HG03097 (cell line): Measurements from ENCODE around the gene IL32.
"Not testable (repeated sequence)": the region's sequence is repeated elsewhere in the genome, so short reads cannot be mapped to it uniquely, and the experiment has no call there.

Source experiments
- ATAC-seq: cut with Tn5 transposase; IDR thresholded peaks from one replicate; pipeline ENCODE4 v1.9.1; 2021; ENCODE audit not compliant: unreplicated experiment, low FRiP score

The IL32 gene

DNA sequence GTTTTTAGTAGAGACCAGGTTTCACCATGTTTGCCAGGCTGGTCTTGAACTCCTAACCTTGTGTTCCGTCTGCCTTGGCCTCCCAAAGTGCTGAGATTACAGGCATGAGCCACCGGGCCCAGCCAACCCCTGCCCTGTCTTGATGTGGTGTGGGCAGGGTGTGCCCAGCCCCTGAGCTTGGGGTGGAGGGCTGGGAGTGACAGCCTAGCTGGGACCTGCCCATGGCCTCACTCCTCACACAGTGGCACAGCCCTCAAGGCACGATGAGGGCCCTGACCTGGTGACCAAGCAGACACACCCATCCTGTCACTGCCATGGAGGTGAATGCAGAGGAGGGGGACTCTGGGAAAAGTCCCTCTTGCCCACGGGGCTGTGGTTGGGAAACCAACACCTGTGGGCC is 3.0 kb downstream of the IL32 start:
- ATAC-seq, result no peak

GRCh38 chr16:3069146-3069545 is 3.7 kb downstream of the IL32 start:
- not testable (repeated sequence) for ATAC-seq

DNA sequence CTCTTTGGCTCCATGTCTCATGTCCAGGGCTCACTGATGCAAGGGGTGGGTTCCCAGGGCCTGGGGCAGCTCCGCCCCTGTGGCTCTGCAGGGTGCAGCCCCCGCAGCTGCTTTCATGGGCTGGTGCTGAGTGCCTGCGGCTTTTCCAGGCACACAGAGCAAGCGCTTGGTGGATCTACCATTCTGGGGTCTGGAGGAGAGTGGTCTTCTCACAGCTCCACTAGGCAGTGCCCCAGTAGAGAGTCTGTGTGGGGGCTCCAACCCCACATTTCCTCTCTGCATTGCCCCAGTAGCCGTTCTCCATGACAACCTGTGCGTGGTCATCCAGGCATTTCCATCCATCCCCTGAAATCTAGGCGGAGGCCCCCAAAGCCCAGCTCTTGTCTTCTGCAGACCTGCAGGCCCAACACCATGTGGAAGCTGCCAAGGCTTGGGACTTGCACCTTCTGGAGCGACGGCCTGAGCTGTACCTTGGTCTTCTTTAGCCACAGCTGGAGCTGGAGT is 5.2 kb downstream of the IL32 start:
- no peak for ATAC-seq

DNA sequence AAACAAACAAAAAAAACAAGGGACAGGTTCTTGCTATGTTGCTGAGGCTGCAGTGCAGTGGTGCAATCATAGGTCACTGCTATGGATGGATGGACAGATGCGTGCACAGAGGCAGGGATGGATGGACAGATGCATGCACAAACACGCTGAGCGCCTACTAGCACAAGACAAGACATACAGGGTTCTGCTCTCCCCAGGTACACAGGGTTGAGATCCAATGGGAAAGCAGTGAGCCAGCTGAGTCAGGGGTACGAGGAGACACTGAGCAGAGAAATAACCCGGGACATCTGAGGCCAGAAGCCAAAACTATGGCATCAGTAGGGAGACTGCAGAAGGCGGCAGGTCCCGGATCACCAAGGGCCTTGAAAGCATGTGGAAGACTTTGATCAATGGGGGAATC is 6.2 kb downstream of the IL32 start:
- ATAC-seq, result no peak

DNA sequence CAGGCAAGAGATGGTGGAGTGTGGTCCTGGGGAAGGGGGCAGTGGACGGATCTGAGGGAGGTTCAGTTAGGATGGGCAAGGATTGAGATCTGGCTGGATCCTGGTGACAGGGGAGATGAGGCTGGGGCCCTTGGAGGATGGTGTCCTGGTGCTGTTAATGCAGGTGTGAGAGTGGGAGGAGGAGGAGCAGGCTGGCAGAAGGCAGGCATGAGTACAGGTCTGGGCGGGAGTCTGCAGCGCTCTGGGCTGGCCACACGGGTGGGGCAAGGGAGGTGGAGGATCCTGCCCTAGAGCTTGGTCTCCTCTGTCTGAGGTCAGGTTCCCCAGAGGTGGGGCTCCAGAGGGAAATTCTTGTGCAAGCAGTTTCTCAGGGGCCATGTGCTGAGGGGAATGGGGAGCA is 6.7 kb downstream of the IL32 start:
- ATAC-seq, result not testable (repeated sequence)

DNA sequence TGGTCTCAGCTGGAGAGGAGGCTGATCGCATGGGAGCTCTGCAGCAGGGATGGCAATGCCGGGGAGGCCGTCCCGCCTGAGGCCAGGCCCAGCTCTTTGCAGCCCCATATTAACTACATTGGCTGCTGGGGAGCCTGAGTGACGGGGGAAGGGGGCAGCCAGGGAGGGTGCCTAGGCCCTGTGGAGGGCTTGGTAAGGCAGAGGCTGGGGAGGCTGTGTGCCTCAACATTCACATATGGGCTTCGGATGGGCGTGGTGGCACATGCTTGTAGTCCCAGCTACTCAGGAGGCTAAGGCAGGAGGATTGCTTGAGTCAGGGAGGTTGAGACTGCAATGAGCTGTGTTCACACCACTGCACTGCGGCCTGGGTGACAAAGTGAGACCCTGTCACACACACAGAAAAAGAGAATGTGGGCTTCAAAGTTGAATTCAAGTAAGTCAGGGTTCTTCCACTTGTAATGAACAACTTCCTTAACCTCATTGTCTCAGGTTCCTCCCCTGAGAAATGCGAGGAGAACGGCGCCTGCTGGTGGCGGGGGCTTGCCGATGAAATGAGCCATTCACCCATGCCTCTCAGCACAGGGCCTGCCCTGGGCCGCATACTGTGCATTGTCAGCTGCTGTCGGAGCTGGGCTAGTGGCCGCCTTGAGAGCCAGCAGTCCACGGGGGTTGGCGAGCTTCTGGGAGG is 7.3 kb downstream of the IL32 start:
- not testable (repeated sequence) for ATAC-seq

DNA sequence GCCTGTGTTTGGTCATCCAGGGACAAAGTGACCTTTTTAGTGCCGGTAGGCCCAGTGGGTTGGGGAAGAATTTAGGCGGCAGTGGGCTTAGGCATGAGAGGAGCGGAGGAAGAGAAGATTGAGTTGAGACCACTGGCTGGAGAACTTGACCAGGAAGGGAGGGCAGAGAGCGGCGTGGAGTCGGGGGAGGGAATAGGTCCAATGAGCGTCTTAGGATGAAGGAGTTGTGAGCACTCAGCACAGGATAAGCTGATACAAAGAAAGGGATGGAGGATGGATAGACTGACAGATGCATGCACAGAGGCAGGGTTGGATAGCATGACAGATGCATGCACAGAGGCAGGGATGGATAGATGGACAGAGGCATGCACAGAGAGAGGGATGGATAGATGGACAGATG is 8.0 kb downstream of the IL32 start:
- no peak for ATAC-seq

GRCh38 chr16:3074860-3075522 is 9.6 kb downstream of the IL32 start:
- ATAC-seq, result peak; percentile 63

GRCh38 chr16:3075523-3075915 is 10.1 kb downstream of the IL32 start:
- no peak for ATAC-seq

DNA sequence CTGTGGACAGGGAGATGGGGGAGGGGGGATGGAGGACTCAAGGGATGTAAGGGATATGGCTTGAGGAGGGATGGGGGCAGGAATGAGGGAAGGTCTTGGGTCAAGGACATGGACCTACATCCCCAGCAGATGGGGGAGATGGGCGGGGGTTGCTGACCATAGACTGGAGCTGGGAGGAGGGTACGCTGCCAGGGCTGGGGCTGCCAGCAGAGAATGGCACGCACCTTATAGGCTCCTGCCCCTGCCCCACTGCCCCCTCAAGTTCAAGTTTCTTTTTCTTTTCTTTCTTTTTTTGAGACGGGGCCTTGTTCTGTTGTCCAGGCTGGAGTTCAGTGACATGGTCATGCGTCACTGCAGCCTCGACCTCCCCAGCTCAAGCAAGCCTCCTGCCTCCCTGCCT is 10.5 kb downstream of the IL32 start:
- ATAC-seq, result not testable (repeated sequence)

DNA sequence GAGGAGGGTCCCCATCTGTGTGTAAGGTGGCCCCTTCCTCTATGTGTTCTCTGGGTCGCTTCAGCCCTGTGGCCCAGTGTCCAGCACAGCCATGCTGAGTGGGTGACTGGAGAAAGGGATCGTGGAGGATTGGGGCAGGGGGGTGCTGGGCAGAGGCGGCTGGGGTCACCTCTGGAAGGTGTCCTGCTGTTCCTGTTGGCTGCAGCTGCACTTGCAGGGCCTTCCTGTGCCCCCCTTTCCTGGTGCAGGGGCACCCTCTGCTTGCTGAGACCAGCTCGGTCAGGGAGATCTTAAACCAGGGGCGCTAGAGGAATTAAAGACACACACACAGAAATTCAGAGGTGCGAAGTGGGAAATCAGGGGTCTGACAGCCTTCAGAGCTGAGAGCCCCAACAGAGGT is 11.1 kb downstream of the IL32 start:
- ATAC-seq, result no peak

DNA sequence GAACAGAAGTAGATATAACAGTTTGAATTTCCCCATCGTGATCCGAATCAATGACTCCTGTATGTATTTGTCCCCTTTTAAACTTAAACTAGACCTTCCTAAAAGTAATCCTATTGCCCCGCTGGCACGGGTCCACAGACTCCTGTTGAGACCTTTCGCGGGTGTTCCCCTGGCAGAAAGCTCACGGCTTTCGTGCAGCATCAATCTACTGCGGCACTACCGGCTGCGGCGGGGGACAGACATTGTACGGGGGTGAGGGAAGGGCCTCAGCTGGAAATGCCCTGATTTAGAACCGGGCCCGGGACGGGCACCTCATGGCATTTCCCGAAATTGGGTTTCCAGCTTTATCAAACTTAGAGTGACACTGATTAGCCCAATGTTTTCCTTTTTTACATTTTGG is 14.6 kb downstream of the IL32 start:
- no peak for ATAC-seq

DNA sequence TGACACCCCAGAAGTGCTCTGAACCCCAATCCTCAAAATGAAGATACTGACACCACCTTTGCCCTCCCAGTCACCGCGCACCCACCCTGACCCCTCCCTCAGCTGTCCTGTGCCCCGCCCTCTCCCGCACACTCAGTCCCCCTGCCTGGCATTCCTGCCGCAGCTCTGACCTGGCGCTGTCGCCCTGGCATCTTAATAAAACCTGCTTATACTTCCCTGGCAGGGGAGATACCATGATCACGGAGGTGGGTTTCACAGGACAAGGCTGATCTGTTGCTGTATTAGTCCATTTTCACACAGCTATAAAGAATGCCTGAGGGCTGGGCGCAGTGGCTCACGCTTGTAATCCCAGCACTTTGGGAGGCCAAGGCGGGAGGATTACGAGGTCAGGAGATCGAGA is 16.5 kb downstream of the IL32 start:
- not testable (repeated sequence) for ATAC-seq

DNA sequence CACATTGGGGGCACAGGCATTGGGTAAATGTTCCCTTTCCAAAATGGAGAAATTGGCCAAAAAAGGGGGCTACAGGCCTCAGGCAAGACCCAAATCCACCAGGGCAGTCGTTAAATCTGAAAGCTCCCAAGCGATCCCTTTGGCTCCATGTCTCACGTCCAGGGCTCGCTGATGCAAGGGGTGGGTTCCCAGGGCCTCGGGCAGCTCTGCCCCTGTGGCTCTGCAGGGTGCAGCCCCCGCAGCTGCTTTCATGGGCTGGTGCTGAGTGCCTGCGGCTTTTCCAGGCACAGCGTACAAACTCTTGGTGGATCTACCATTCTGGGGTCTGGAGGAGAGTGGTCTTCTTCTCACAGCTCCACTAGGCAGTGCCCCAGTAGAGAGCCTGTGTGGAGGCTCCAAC is 18.0 kb downstream of the IL32 start:
- ATAC-seq, result not testable (repeated sequence)

DNA sequence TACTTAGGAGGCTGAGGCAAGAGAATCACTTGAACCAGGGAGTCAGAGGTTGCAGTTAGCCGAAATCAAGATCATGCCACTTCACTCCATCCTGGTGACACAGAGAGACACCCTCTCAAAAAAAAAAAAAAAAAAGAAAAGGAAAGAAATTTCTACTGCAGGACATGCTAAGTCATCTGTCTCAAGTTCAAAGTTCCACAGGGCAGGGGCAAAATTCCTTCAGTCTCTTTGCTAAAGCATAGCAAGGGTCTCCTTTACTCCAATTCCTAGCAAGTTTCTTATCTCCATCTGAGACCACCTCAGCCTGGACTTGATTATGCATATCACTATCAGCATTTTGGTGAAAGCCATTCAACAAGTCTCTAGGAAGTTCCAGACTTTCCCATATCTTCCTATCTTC is 19.1 kb downstream of the IL32 start:
- ATAC-seq, result no peak

DNA sequence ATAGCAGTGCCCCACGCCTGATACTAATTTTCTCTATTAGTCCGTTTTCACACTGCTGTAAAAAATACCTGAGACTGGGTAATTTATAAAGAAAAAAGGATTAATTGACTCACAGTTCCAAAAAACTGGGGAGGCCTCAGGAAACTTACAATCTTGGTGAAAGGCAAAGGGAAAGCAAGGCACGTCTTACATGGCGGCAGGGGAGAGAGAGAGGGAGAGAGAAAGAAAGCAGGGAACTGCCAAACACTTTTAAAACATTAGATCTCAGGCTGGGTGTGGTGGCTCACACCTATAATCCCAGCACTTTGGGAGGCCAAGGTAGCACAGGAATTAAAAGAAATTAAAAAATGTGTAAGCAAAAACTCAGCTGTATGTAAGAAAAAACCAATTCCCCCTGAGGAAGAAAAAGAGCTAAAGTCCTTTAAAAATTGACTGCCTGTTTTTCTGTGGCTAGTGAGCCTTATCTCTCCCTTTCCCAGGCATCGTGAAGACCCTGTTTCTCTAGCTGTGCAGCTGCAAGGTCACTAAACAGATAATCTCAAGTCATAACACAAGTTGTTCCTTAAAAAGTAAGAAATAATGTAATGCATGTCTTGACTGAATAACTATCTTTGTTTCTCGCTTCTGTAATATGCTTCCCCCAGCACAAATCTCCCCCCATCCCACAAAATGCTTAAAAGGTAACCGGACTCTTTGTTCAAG is 19.7 kb downstream of the IL32 start:
- no peak for ATAC-seq

GRCh38 chr16:3085868-3086595 is 20.6 kb downstream of the IL32 start:
- ATAC-seq, result no peak

DNA sequence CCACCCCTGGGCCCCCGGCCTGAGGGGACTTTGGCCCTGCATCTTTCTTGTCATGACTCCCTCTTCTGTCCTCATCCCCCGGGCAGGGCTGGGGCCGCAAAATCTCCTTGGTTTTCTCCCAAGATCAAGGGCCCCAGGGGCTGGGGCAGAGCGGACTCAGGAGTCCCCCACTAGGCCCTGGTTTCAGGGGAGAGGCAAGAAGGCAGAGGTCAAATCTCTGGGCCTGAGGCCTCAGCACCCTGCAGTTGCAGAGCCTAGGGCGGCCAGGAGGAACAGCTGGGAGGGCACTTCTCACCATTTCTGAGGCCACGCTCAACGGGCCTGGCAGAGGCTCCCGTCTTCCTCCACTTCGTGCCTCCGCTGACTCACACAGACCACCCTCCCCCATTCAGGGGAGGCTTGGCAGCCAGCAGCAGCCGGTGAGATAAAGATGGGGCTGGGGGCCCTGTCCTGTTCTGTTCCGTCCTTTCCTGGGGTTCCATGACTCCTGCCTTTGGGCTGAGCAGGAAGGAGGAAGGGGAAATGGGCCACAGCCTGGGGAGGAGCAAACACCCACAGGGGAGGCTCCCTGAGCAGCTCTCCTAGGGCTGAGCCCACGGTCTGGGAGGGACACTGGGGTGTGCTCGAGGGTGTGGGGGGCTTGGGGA is 21.3 kb downstream of the IL32 start:
- no peak for ATAC-seq

DNA sequence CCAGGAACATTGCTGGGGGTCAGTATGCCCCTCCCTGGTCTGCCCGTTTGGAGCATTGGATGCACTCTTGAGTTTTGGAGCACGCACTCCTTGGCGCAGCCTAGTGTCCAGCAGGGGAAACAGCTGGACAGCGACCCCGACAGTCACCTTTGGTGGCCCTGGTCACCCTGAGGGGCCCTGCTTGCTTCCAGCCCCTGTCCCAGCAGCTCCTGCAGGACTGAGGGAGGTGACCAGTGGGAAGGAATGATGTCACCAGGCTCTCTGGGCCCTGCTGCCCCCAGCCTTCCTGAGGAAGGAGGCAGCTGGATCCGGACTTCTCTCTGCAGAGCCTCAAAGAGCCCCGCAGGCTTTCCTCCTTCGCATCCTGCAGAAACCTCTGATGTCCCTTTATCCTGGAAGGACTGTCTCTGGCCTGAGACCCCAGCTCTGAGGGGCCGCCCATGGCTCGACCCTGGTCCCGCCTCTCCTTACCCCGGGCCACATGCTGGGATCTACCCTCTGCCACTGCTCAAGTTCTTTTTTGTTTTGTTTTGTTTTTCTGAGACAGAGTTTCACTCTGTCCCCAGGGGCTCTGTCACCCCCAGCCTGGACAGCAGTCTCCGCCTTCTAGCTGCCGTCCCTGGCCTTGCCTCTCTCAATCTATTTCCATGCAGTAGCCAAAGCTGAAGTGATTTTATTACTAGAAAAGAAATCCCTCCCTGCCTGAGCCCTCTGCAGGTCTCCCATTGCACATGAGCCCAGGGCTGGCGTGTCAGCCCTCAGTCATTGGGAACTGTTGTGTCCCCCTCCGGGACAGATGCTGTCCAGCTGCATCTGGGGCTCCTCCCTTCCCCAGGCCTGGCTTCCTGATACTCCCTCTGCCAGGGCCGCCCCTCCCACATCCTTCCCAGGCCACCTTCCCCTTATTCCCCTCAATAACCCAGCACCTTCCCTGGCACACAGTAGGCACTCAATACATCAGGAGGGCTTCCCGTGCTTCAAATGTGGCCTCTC is 22.1 kb downstream of the IL32 start:
- no peak for ATAC-seq
